ENCODE results near the gene UGGT2.
"Not testable (repeated sequence)": the region's sequence is repeated elsewhere in the genome, so short reads cannot be mapped to it uniquely, and the experiment has no call there.

Gene UGGT2

GRCh38 chr13:96081888-96082287 is 28.7 kb upstream of the UGGT2 start:
- Histone ChIP-seq H3K4me1 (ENCODE audit: control insufficient read depth, insufficient read depth, low read length, unreplicated experiment) (no peaks in the 10 kb centered on the region), H2AFZ (ENCODE audit: low read length, unreplicated experiment) (no peak overlapping the region), H3K27ac (ENCODE audit: low read depth, low read length) (no peak overlapping the region), H3K27me3 (ENCODE audit: insufficient read depth, low read length) (peaks cover 13% of the 10 kb centered on the region), H3K36me3 (ENCODE audit: insufficient read depth, low read length) (no peaks in the 10 kb centered on the region), H3K79me2 (ENCODE audit: control insufficient read depth, insufficient read depth, low read length, unreplicated experiment) (no peaks in the 10 kb centered on the region), H3K4me3 (ENCODE audit: low read depth, low read length) (no peak overlapping the region)

- Histone ChIP-seq H3K27ac (ENCODE audit: low read depth, low read length) (no peak overlapping the region), H3K36me3 (ENCODE audit: insufficient read depth, low read length) (no peaks in the 10 kb centered on the region), H3K27me3 (ENCODE audit: insufficient read depth, low read length) (0 out of 2 replicates have a peak, but pooled peaks cover 10% of the 10 kb centered on the region), H3K79me2 (ENCODE audit: control insufficient read depth, insufficient read depth, low read length, unreplicated experiment) (no peaks in the 10 kb centered on the region), H3K4me3 (ENCODE audit: low read depth, low read length) (no peak overlapping the region), H2AFZ (ENCODE audit: low read length, unreplicated experiment) (no peak overlapping the region), H3K4me1 (ENCODE audit: control insufficient read depth, insufficient read depth, low read length, unreplicated experiment) (no peaks in the 10 kb centered on the region)
These were observed 27.5 kb upstream of the UGGT2 start for GRCh38 chr13:96080676-96081075.

- Histone ChIP-seq H3K4me3 (ENCODE audit: low read depth, low read length) (no peak overlapping the region), H3K4me1 (ENCODE audit: control insufficient read depth, insufficient read depth, low read length, unreplicated experiment) (no peaks in the 10 kb centered on the region), H3K79me2 (ENCODE audit: control insufficient read depth, insufficient read depth, low read length, unreplicated experiment) (no peaks in the 10 kb centered on the region), H3K27ac (ENCODE audit: low read depth, low read length) (no peak overlapping the region), H2AFZ (ENCODE audit: low read length, unreplicated experiment) (no peak overlapping the region), H3K36me3 (ENCODE audit: insufficient read depth, low read length) (no peaks in the 10 kb centered on the region), H3K27me3 (ENCODE audit: insufficient read depth, low read length) (peaks cover 36% of the 10 kb centered on the region)
These were observed 22.8 kb upstream of the UGGT2 start for GRCh38 chr13:96075953-96076543.

- Histone ChIP-seq H2AFZ (ENCODE audit: low read length, unreplicated experiment) (no peak overlapping the region), H3K79me2 (ENCODE audit: control insufficient read depth, insufficient read depth, low read length, unreplicated experiment) (no peaks in the 10 kb centered on the region), H3K36me3 (ENCODE audit: insufficient read depth, low read length) (no peaks in the 10 kb centered on the region), H3K4me1 (ENCODE audit: control insufficient read depth, insufficient read depth, low read length, unreplicated experiment) (no peaks in the 10 kb centered on the region), H3K27me3 (ENCODE audit: insufficient read depth, low read length) (peaks cover 42% of the 10 kb centered on the region), H3K27ac (ENCODE audit: low read depth, low read length) (no peak overlapping the region), H3K4me3 (ENCODE audit: low read depth, low read length) (no peak overlapping the region)
These were observed 19.2 kb upstream of the UGGT2 start for GRCh38 chr13:96072392-96072791.

- no peak overlapping the region for H2AFZ ChIP-seq (ENCODE audit: low read length, unreplicated experiment)
- peaks cover 42% of the 10 kb centered on the region for H3K27me3 ChIP-seq (ENCODE audit: insufficient read depth, low read length)
- H3K4me1 ChIP-seq (ENCODE audit: control insufficient read depth, insufficient read depth, low read length, unreplicated experiment), result no peaks in the 10 kb centered on the region
- no peaks in the 10 kb centered on the region for H3K36me3 ChIP-seq (ENCODE audit: insufficient read depth, low read length)
- no peak overlapping the region for H3K27ac ChIP-seq (ENCODE audit: low read depth, low read length)
- no peak overlapping the region for H3K4me3 ChIP-seq (ENCODE audit: low read depth, low read length)
- no peaks in the 10 kb centered on the region for H3K79me2 ChIP-seq (ENCODE audit: control insufficient read depth, insufficient read depth, low read length, unreplicated experiment)
These were observed 18.3 kb upstream of the UGGT2 start for GRCh38 chr13:96071504-96071903.

- peaks cover 64% of the 10 kb centered on the region for H3K27me3 ChIP-seq (ENCODE audit: insufficient read depth, low read length)
- H3K4me1 ChIP-seq (ENCODE audit: control insufficient read depth, insufficient read depth, low read length, unreplicated experiment), result no peaks in the 10 kb centered on the region
- no peak overlapping the region for H3K4me3 ChIP-seq (ENCODE audit: low read depth, low read length)
- H3K36me3 ChIP-seq (ENCODE audit: insufficient read depth, low read length), result no peaks in the 10 kb centered on the region
- no peaks in the 10 kb centered on the region for H3K79me2 ChIP-seq (ENCODE audit: control insufficient read depth, insufficient read depth, low read length, unreplicated experiment)
- H2AFZ ChIP-seq (ENCODE audit: low read length, unreplicated experiment), result no peak overlapping the region
- H3K27ac ChIP-seq (ENCODE audit: low read depth, low read length), result no peak overlapping the region
These were observed 15.5 kb upstream of the UGGT2 start for GRCh38 chr13:96068729-96069128.

GRCh38 chr13:96065849-96066248 is 12.6 kb upstream of the UGGT2 start:
- no peaks in the 10 kb centered on the region for H3K36me3 ChIP-seq (ENCODE audit: insufficient read depth, low read length)
- H2AFZ ChIP-seq (ENCODE audit: low read length, unreplicated experiment), result no peak overlapping the region
- H3K4me1 ChIP-seq (ENCODE audit: control insufficient read depth, insufficient read depth, low read length, unreplicated experiment), result no peaks in the 10 kb centered on the region
- H3K4me3 ChIP-seq (ENCODE audit: low read depth, low read length), result no peak overlapping the region
- no peaks in the 10 kb centered on the region for H3K79me2 ChIP-seq (ENCODE audit: control insufficient read depth, insufficient read depth, low read length, unreplicated experiment)
- H3K27ac ChIP-seq (ENCODE audit: low read depth, low read length), result no peak overlapping the region
- H3K27me3 ChIP-seq (ENCODE audit: insufficient read depth, low read length), result peaks cover 68% of the 10 kb centered on the region

GRCh38 chr13:96052656-96053002 is 572 bp downstream of the UGGT2 start:
- peaks cover 27% of the 10 kb centered on the region for H3K79me2 ChIP-seq (ENCODE audit: control insufficient read depth, insufficient read depth, low read length, unreplicated experiment)
- H3K27ac ChIP-seq (ENCODE audit: low read depth, low read length), result peak overlapping the region; percentile 78
- no peaks in the 10 kb centered on the region for H3K27me3 ChIP-seq (ENCODE audit: insufficient read depth, low read length)
- H3K36me3 ChIP-seq (ENCODE audit: insufficient read depth, low read length), result no peaks in the 10 kb centered on the region
- peak overlapping the region; percentile 78 for H2AFZ ChIP-seq (ENCODE audit: low read length, unreplicated experiment)
- peak overlapping the region; percentile 96 for H3K4me3 ChIP-seq (ENCODE audit: low read depth, low read length)
- H3K4me1 ChIP-seq (ENCODE audit: control insufficient read depth, insufficient read depth, low read length, unreplicated experiment), result no peaks in the 10 kb centered on the region

GRCh38 chr13:96051946-96052345 is 1.3 kb downstream of the UGGT2 start:
- H2AFZ ChIP-seq (ENCODE audit: low read length, unreplicated experiment); H3K27ac ChIP-seq (ENCODE audit: low read depth, low read length); H3K27me3 ChIP-seq (ENCODE audit: insufficient read depth, low read length); H3K4me1 ChIP-seq (ENCODE audit: control insufficient read depth, insufficient read depth, low read length, unreplicated experiment); H3K36me3 ChIP-seq (ENCODE audit: insufficient read depth, low read length): not testable (repeated sequence)
- peak overlapping the region; percentile 96 for H3K4me3 ChIP-seq (ENCODE audit: low read depth, low read length)
- H3K79me2 ChIP-seq (ENCODE audit: control insufficient read depth, insufficient read depth, low read length, unreplicated experiment), result peaks cover 29% of the 10 kb centered on the region

- not testable (repeated sequence) for H3K4me1 ChIP-seq (ENCODE audit: control insufficient read depth, insufficient read depth, low read length, unreplicated experiment); H3K27ac ChIP-seq (ENCODE audit: low read depth, low read length); H3K36me3 ChIP-seq (ENCODE audit: insufficient read depth, low read length); H2AFZ ChIP-seq (ENCODE audit: low read length, unreplicated experiment); H3K27me3 ChIP-seq (ENCODE audit: insufficient read depth, low read length)
- peak overlapping the region; percentile 96; the same call in 1 of the 2 replicates for H3K4me3 ChIP-seq (ENCODE audit: low read depth, low read length)
- H3K79me2 ChIP-seq (ENCODE audit: control insufficient read depth, insufficient read depth, low read length, unreplicated experiment), result peaks cover 32% of the 10 kb centered on the region
These were observed 1.7 kb downstream of the UGGT2 start for GRCh38 chr13:96051491-96051890.

- H3K36me3 ChIP-seq (ENCODE audit: insufficient read depth, low read length); H3K27ac ChIP-seq (ENCODE audit: low read depth, low read length); H2AFZ ChIP-seq (ENCODE audit: low read length, unreplicated experiment); H3K27me3 ChIP-seq (ENCODE audit: insufficient read depth, low read length); H3K4me1 ChIP-seq (ENCODE audit: control insufficient read depth, insufficient read depth, low read length, unreplicated experiment); H3K4me3 ChIP-seq (ENCODE audit: low read depth, low read length): not testable (repeated sequence)
- H3K79me2 ChIP-seq (ENCODE audit: control insufficient read depth, insufficient read depth, low read length, unreplicated experiment), result peaks cover 38% of the 10 kb centered on the region
These were observed 2.2 kb downstream of the UGGT2 start for GRCh38 chr13:96050955-96051354.

All from ACC112 (cell line).